ENCODE results near the gene SFXN3. TPM values are rescaled to one million over a fixed set of nuclear protein-coding genes. Genes with fewer than 3 reads are reported as not detected.

The SFXN3 gene
- total and polyA plus RNA-seq, 2 experiments from 2014 or later, result 93.6 to 102 TPM

DNA sequence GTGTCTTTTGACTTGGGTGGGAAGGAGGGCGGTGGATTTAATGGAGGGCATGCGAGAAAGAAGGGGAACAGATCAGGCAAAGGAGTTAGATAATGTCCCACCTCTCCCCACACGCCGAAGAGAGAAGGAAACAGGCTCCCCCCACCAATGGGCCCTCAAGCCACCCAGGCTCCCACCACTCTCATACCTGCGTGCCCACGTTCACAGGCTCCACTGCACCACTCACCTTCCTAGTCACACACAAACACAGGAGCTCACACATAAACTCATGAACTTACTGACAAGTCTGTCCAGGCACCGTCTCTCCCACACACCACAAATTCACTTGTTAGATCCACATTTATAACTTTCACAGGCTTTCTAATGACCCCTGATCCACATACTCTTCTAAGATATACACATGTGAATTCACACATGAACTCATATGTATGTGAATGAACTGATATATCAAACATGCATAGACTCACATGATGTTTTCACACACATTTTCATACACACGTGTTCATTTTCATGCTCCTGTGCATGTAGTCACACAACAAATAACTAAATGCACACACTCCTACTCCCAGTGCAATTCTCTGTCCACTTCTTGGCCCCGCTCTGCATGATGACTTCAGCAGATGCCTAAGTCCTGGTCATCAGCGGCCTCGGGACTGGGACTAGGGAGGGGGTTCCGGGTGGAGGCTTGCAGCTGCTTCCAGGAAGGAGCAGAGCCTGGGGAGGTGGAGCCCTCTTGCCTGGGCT is 29.9 kb upstream of the SFXN3 start:
- peaks cover 27% of the 10 kb centered on the region for H3K4me1 ChIP-seq (ENCODE audit: insufficient read depth)
- no peaks in the 10 kb centered on the region for H3K27me3 ChIP-seq
- no peaks in the 10 kb centered on the region for H3K36me3 ChIP-seq (replicated peaks; ENCODE audit: insufficient read depth, low read depth)
- H3K4me3 ChIP-seq, result peak overlapping the region; percentile 92
- H3K9me2 ChIP-seq (replicated peaks; ENCODE audit: insufficient read depth), result no peaks in the 10 kb centered on the region
- peaks cover 10% of the 10 kb centered on the region for H4K20me1 ChIP-seq (ENCODE audit: insufficient read depth, poor library complexity, severe bottlenecking)
- H2AFZ ChIP-seq, result no peak overlapping the region
- H3K27ac ChIP-seq, result peak overlapping the region; percentile 99
- peak; percentile 86 for DNase-seq (ENCODE audit: low spot score)
- H3K4me2 ChIP-seq, result peak overlapping the region; percentile 99
- TF ChIP-seq EZH2phosphoT487 (IDR thresholded peaks at IDR 0.05; ENCODE audit: low read depth, severe bottlenecking, unreplicated experiment), result no peak
- TF ChIP-seq EZH2 (IDR thresholded peaks at IDR 0.05; ENCODE audit: borderline replicate concordance), result no peak
- TF ChIP-seq, protein P1, sequence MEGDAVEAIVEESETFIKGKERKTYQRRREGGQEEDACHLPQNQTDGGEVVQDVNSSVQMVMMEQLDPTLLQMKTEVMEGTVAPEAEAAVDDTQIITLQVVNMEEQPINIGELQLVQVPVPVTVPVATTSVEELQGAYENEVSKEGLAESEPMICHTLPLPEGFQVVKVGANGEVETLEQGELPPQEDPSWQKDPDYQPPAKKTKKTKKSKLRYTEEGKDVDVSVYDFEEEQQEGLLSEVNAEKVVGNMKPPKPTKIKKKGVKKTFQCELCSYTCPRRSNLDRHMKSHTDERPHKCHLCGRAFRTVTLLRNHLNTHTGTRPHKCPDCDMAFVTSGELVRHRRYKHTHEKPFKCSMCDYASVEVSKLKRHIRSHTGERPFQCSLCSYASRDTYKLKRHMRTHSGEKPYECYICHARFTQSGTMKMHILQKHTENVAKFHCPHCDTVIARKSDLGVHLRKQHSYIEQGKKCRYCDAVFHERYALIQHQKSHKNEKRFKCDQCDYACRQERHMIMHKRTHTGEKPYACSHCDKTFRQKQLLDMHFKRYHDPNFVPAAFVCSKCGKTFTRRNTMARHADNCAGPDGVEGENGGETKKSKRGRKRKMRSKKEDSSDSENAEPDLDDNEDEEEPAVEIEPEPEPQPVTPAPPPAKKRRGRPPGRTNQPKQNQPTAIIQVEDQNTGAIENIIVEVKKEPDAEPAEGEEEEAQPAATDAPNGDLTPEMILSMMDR (IDR thresholded peaks at IDR 0.05; ENCODE audit: poor library complexity), result no peak
- H3K9me3 ChIP-seq (ENCODE audit: low read depth), result no peaks in the 10 kb centered on the region
- 27% methylated on average over 8 of the region's 12 CpGs for WGBS (ENCODE audit: low lambda C conversion rate, missing lambda C conversion rate)
- H3K79me2 ChIP-seq, result peaks cover 53% of the 10 kb centered on the region

DNA sequence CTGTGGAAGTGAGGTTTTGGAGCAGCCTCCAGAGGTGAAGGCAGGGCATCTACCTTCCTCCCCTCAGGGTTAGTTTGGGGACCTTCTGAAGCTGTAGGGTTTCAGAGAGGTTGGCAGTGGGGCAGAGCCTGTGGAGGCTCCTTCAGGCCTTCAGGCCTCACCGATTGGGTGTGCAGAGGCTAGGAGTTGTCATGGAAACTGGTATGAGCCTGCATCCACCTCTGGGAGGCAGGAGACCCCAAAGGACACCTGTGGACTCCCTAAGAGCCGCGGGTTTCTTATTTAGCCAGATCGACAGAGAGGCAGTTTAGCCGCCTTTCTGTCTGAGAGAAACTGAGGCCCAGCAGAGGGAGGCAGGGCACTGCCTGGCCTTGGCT is 29.4 kb upstream of the SFXN3 start:
- Histone ChIP-seq H2AFZ (no peak overlapping the region), H3K4me2 (peak overlapping the region; percentile 99), H4K20me1 (ENCODE audit: insufficient read depth, poor library complexity, severe bottlenecking) (peaks cover 10% of the 10 kb centered on the region), H3K27me3 (no peaks in the 10 kb centered on the region), H3K9me2 (replicated peaks; ENCODE audit: insufficient read depth) (no peaks in the 10 kb centered on the region), H3K79me2 (peaks cover 53% of the 10 kb centered on the region), H3K27ac (peak overlapping the region; percentile 99), H3K9me3 (ENCODE audit: low read depth) (no peaks in the 10 kb centered on the region), H3K4me3 (no peak overlapping the region), H3K4me1 (ENCODE audit: insufficient read depth) (peaks cover 22% of the 10 kb centered on the region), H3K36me3 (replicated peaks; ENCODE audit: insufficient read depth, low read depth) (no peaks in the 10 kb centered on the region)
- 79% methylated on average over 5 of the region's 5 CpGs for WGBS (ENCODE audit: low lambda C conversion rate, missing lambda C conversion rate)
- DNase-seq (ENCODE audit: low spot score), result no peak
- TF ChIP-seq EZH2phosphoT487 (IDR thresholded peaks at IDR 0.05; ENCODE audit: low read depth, severe bottlenecking, unreplicated experiment) (no peak), EZH2 (IDR thresholded peaks at IDR 0.05; ENCODE audit: borderline replicate concordance) (no peak)
- TF ChIP-seq, protein P1 (IDR thresholded peaks at IDR 0.05; ENCODE audit: poor library complexity), result no peak

DNA sequence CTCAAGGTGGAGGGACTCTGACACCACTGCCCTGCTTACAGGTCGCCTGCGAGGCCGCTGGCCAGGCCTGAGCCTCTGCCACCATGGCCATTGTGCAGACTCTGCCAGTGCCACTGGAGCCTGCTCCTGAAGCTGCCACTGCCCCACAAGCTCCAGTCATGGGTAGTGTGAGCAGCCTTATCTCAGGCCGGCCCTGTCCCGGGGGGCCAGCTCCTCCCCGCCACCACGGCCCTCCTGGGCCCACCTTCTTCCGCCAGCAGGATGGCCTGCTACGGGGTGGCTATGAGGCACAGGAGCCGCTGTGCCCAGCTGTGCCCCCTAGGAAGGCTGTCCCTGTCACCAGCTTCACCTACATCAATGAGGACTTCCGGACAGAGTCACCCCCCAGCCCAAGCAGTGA is 28.6 kb upstream of the SFXN3 start:
- peaks cover 10% of the 10 kb centered on the region for H4K20me1 ChIP-seq (ENCODE audit: insufficient read depth, poor library complexity, severe bottlenecking)
- peak overlapping the region; percentile 99 for H3K4me2 ChIP-seq
- TF ChIP-seq EZH2 (IDR thresholded peaks at IDR 0.05; ENCODE audit: borderline replicate concordance), result no peak
- TF ChIP-seq EZH2phosphoT487 (IDR thresholded peaks at IDR 0.05; ENCODE audit: low read depth, severe bottlenecking, unreplicated experiment), result no peak
- TF ChIP-seq, protein P1 (IDR thresholded peaks at IDR 0.05; ENCODE audit: poor library complexity), result no peak
- peaks cover 53% of the 10 kb centered on the region for H3K79me2 ChIP-seq
- no peaks in the 10 kb centered on the region for H3K36me3 ChIP-seq (replicated peaks; ENCODE audit: insufficient read depth, low read depth)
- no peak overlapping the region for H3K4me3 ChIP-seq
- no peak overlapping the region for H2AFZ ChIP-seq
- H3K9me3 ChIP-seq (ENCODE audit: low read depth), result no peaks in the 10 kb centered on the region
- H3K27ac ChIP-seq, result peak overlapping the region; percentile 99
- WGBS (ENCODE audit: low lambda C conversion rate, missing lambda C conversion rate), result 95% methylated on average over 11 of the region's 11 CpGs
- no peak for DNase-seq (ENCODE audit: low spot score)
- H3K4me1 ChIP-seq (ENCODE audit: insufficient read depth), result peaks cover 19% of the 10 kb centered on the region
- H3K27me3 ChIP-seq, result no peaks in the 10 kb centered on the region
- H3K9me2 ChIP-seq (replicated peaks; ENCODE audit: insufficient read depth), result no peaks in the 10 kb centered on the region
